Body of pancreas (tissue), 4 donors: ENCODE data around the gene SLC9C1.

ENCODE experiments used
- CTCF ChIP-seq, 7 experiments: fragments of 450-650 bp in 4 of 7; fragments of 200-600 bp in 3 of 7; sonication (generic) in 3 of 7; IDR thresholded peaks; one replicate each; pipeline ENCODE4 v1.5.1; 2016 to 2019; ENCODE audit warnings: antibody characterized with exemption in 7 of 7
- POLR2A ChIP-seq, 3 donors: fragments of 450-650 bp; IDR thresholded peaks; one replicate each; pipeline ENCODE4 v1.6.1; 2016; ENCODE audit warnings: antibody characterized with exemption in 3 of 3, mild to moderate bottlenecking in 2 of 3

- no peak for TF ChIP-seq CTCF (IDR thresholded peaks at IDR 0.05)
- no peak for TF ChIP-seq POLR2A (IDR thresholded peaks at IDR 0.05)
These were observed 9.8 kb upstream of the SLC9C1 start for GRCh38 chr3:112303764-112304325.
